ENCODE results near the gene MPZ. TPM values are rescaled to one million over a fixed set of nuclear protein-coding genes. Genes with fewer than 3 reads are reported as not detected.
"Not testable (repeated sequence)": the region's sequence is repeated elsewhere in the genome, so short reads cannot be mapped to it uniquely, and the experiment has no call there.

The MPZ gene
- total RNA-seq, 1 donor from 2014 or later = 1.4 TPM

DNA sequence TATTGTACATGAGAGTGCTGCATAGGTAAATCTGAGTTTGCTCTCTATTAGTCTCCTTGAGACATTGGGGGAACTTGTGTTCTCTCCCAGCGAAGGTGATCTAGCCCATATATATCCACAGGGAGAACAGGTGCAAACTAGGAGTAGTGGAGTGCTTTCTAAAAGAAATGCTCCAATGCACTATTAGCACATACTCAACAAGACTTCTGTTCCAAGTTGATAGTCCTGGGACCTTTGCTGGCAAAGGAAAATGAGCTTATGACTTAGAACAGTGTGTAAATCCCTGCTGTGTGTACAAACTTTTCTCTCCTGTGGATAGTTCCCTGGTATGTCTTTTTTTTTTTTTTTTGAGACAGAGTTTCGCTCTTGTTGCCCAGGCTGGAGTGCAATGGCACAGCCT, 32.4 kb upstream of the MPZ start:
- Mint-ChIP-seq H3K27me3 (ENCODE audit: low read depth) (no peaks in the 10 kb centered on the region), H3K27ac (no peak overlapping the region), H3K36me3 (peaks cover 39% of the 10 kb centered on the region), H3K9me3 (no peaks in the 10 kb centered on the region), H3K4me3 (no peak overlapping the region), H3K4me1 (no peaks in the 10 kb centered on the region)
- TF ChIP-seq CTCF (IDR thresholded peaks at IDR 0.05; ENCODE audit: unreplicated experiment) = no peak
- no peak for DNase-seq (ENCODE audit: low spot score in 2 of 2, unreplicated experiment in 2 of 2)

DNA sequence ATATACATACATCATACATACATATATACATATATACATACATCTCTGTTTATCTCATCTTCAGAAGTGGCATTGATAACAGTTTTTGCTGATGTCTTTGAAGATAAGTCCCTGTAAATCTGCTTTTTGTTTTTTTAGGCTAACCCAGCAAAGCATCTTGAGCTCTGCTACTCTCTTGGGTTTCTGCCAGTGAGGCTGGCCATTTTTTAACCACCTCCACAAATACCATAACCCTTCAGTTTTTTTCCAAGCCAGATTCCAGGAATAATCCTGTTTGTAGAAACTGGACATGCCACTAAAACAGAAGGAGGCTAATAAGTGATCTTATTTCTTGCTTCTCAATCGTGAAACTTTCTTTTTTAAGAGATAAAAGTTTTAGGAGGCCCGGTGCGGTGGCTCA, 26.0 kb upstream of the MPZ start:
- no peak for TF ChIP-seq CTCF (IDR thresholded peaks at IDR 0.05; ENCODE audit: unreplicated experiment)
- Mint-ChIP-seq H3K27ac (no peak overlapping the region), H3K4me3 (no peak overlapping the region), H3K27me3 (ENCODE audit: low read depth) (no peaks in the 10 kb centered on the region), H3K4me1 (no peaks in the 10 kb centered on the region), H3K9me3 (no peaks in the 10 kb centered on the region), H3K36me3 (peaks cover 43% of the 10 kb centered on the region)
- DNase-seq (ENCODE audit: low spot score in 2 of 2, unreplicated experiment in 2 of 2) = no peak

- Mint-ChIP-seq H3K27ac (no peak overlapping the region), H3K4me1 (no peaks in the 10 kb centered on the region), H3K27me3 (ENCODE audit: low read depth) (no peaks in the 10 kb centered on the region), H3K36me3 (peaks cover 44% of the 10 kb centered on the region), H3K9me3 (no peaks in the 10 kb centered on the region), H3K4me3 (no peak overlapping the region)
- DNase-seq (ENCODE audit: low spot score in 2 of 2, unreplicated experiment in 2 of 2) = no peak
- no peak for TF ChIP-seq CTCF (IDR thresholded peaks at IDR 0.05; ENCODE audit: unreplicated experiment)
Observed at GRCh38 chr1:161333166-161333565, 23.4 kb upstream of the MPZ start.

- no peak overlapping the region for H3K27ac Mint-ChIP-seq
- H3K27me3 Mint-ChIP-seq (ENCODE audit: low read depth) = no peaks in the 10 kb centered on the region
- H3K4me3 Mint-ChIP-seq = no peak overlapping the region
- H3K36me3 Mint-ChIP-seq = peaks cover 47% of the 10 kb centered on the region
- no peaks in the 10 kb centered on the region for H3K4me1 Mint-ChIP-seq
- DNase-seq (ENCODE audit: low spot score in 2 of 2, unreplicated experiment in 2 of 2) = no peak
- no peak for TF ChIP-seq CTCF (IDR thresholded peaks at IDR 0.05; ENCODE audit: unreplicated experiment)
- no peaks in the 10 kb centered on the region for H3K9me3 Mint-ChIP-seq
Observed at GRCh38 chr1:161330346-161330745, 20.6 kb upstream of the MPZ start.

- H3K4me3 Mint-ChIP-seq = no peak overlapping the region
- no peak for TF ChIP-seq CTCF (IDR thresholded peaks at IDR 0.05; ENCODE audit: unreplicated experiment)
- no peaks in the 10 kb centered on the region for H3K4me1 Mint-ChIP-seq
- DNase-seq (ENCODE audit: low spot score in 2 of 2, unreplicated experiment in 2 of 2) = no peak
- no peaks in the 10 kb centered on the region for H3K9me3 Mint-ChIP-seq
- H3K27me3 Mint-ChIP-seq (ENCODE audit: low read depth) = no peaks in the 10 kb centered on the region
- H3K36me3 Mint-ChIP-seq = peaks cover 23% of the 10 kb centered on the region
- H3K27ac Mint-ChIP-seq = no peak overlapping the region
Observed at GRCh38 chr1:161324020-161324419, 14.3 kb upstream of the MPZ start.

- DNase-seq (ENCODE audit: low spot score in 2 of 2, unreplicated experiment in 2 of 2); H3K27me3 Mint-ChIP-seq (ENCODE audit: low read depth); H3K27ac Mint-ChIP-seq; H3K36me3 Mint-ChIP-seq; H3K9me3 Mint-ChIP-seq: not testable (repeated sequence)
- peak overlapping the region; percentile 98 for H3K4me3 Mint-ChIP-seq
- peaks cover 16% of the 10 kb centered on the region for H3K4me1 Mint-ChIP-seq
Observed at GRCh38 chr1:161315841-161316674, 6.3 kb upstream of the MPZ start.
